K562 (cell line): ENCODE results near the gene RBM19. TPM values are rescaled to one million over a fixed set of nuclear protein-coding genes. Genes with fewer than 3 reads are reported as not detected.

Experiments used
- C11orf30 ChIP-seq: fragments of 450-650 bp; IDR thresholded peaks from 2 replicates; pipeline ENCODE4 v1.6.1; 2016; ENCODE audit warnings: low read depth, mild to moderate bottlenecking
- CTBP1 ChIP-seq: fragments of 450-650 bp; IDR thresholded peaks from 2 replicates; pipeline ENCODE4 v1.6.1; 2016; ENCODE audit warnings: borderline replicate concordance
- ESRRA ChIP-seq: fragments of 450-650 bp; IDR thresholded peaks from 2 replicates; pipeline ENCODE4 v1.6.1; 2014; ENCODE audit warnings: low read depth, mild to moderate bottlenecking, moderate library complexity, borderline replicate concordance
- FOSL1 ChIP-seq: fragments of 200-800 bp; sonication (Bioruptor generic); conservative IDR thresholded peaks from 2 replicates; pipeline ENCODE4 v1.6.1; 2016; ENCODE audit warnings: missing genetic modification characterization, missing compliant biosample characterization
- HDAC1 ChIP-seq, 2 experiments: fragments of 450-650 bp; IDR thresholded peaks; 2 replicates each; pipeline ENCODE4 v1.6.1; 2016 to 2017; ENCODE audit warnings: inconsistent platforms in 1 of 2, mild to moderate bottlenecking in 1 of 2, moderate library complexity in 1 of 2
- HMG20B ChIP-seq: fragments of 250-450 bp; sonication (Bioruptor Pico); IDR thresholded peaks from 2 replicates; pipeline ENCODE4 v1.5.0; 2021; ENCODE audit warnings: mild to moderate bottlenecking
- HMGN3 ChIP-seq: IDR thresholded peaks from 2 replicates; pipeline ENCODE4 v1.6.1; 2011; ENCODE audit warnings: borderline replicate concordance, low read depth, mild to moderate bottlenecking, mixed read lengths, low read length; ENCODE audit not compliant: insufficient read length; ENCODE audit errors: extremely low read depth
- KLF10 ChIP-seq: fragments of 250-450 bp; sonication (Bioruptor Pico); IDR thresholded peaks from 2 replicates; pipeline ENCODE4 v1.6.1; 2021; ENCODE audit warnings: matching md5 sums
- MCM2 ChIP-seq: fragments of 450-650 bp; IDR thresholded peaks from 2 replicates; pipeline ENCODE4 v1.6.1; 2017; ENCODE audit warnings: low read depth, mild to moderate bottlenecking
- PATZ1 ChIP-seq: fragments of 250-450 bp; sonication (Bioruptor Pico); IDR thresholded peaks from 2 replicates; pipeline ENCODE4 v1.5.0; 2020; ENCODE audit warnings: mild to moderate bottlenecking, borderline replicate concordance
- PTBP1 ChIP-seq: fragments of 200-400 bp; formaldehyde crosslinking; IDR thresholded peaks from 2 replicates; pipeline ENCODE4 v1.6.1; 2017; ENCODE audit warnings: low read depth, low read length
- PTRF ChIP-seq: fragments of 450-650 bp; IDR thresholded peaks from 2 replicates; pipeline ENCODE4 v1.6.1; 2016; ENCODE audit warnings: mild to moderate bottlenecking, missing genetic modification characterization, missing compliant biosample characterization
- PYGO2 ChIP-seq: fragments of 450-650 bp; IDR thresholded peaks from 2 replicates; pipeline ENCODE4 v1.6.1; 2016; ENCODE audit warnings: mild to moderate bottlenecking, missing genetic modification characterization, moderate library complexity, missing compliant biosample characterization
- SAP30 ChIP-seq: fragments of 200-600 bp; sonication (generic); IDR thresholded peaks from 2 replicates; pipeline ENCODE4 v1.6.1; 2012; ENCODE audit warnings: borderline replicate concordance, low read depth, mild to moderate bottlenecking, moderate library complexity, low read length, control low read depth, inconsistent platforms; ENCODE audit not compliant: insufficient read depth, poor library complexity, severe bottlenecking
- TCF15 ChIP-seq: fragments of 250-450 bp; sonication (Bioruptor Pico); IDR thresholded peaks from 2 replicates; pipeline ENCODE4 v1.8.0; 2022; ENCODE audit warnings: moderate library complexity, mild to moderate bottlenecking, inconsistent platforms
- TOE1 ChIP-seq, 2 experiments: fragments of 450-650 bp in 1 of 2; sonication (generic) in 1 of 2; formaldehyde crosslinking in 1 of 2; IDR thresholded peaks; 2 replicates each; pipeline versions ENCODE4 v1.7.1 to v1.8.0; 2016 to 2022; ENCODE audit warnings: borderline replicate concordance in 2 of 2, mild to moderate bottlenecking in 2 of 2, antibody characterized with exemption in 1 of 2, inconsistent platforms in 1 of 2, low read depth in 1 of 2, missing genetic modification reagents in 1 of 2, moderate library complexity in 1 of 2
- ZBTB7A ChIP-seq: IDR thresholded peaks from 2 replicates; pipeline ENCODE4 v1.6.1; 2011; ENCODE audit warnings: low read depth, mild to moderate bottlenecking, low read length, moderate library complexity, borderline replicate concordance; ENCODE audit not compliant: control insufficient read depth
- ZNF143 ChIP-seq: sonication (generic); formaldehyde crosslinking; IDR thresholded peaks from 2 replicates; pipeline ENCODE4 v1.9.0; 2022; ENCODE audit warnings: mild to moderate bottlenecking, missing genetic modification reagents
- ZNF217 ChIP-seq: sonication (generic); formaldehyde crosslinking; IDR thresholded peaks from 2 replicates; pipeline ENCODE4 v1.8.0; 2022; ENCODE audit warnings: mild to moderate bottlenecking, missing genetic modification reagents
- ZNF444 ChIP-seq: fragments of 250-450 bp; sonication (Bioruptor Pico); IDR thresholded peaks from 2 replicates; pipeline ENCODE4 v1.4.0; 2020; ENCODE audit warnings: mild to moderate bottlenecking, moderate library complexity
- polyA plus RNA-seq, 8 experiments: library from polyadenylated mRNA; depleted of rRNA in 4 of 8; stranded (reverse) in 5 of 8; unstranded in 3 of 8; fragments of >200 nt; fragmentation: Nextera tagmentation in 2 of 8; fragmentation: Illumina TruSeq in 1 of 8; extraction: Ambion mirVana in 2 of 8; extraction: Trizol in 1 of 8; gene quantifications; 2 replicates each; pipeline versions ENCODE4 v1.2.1 to v1.2.3, GENCODE V29; 2011 to 2014; ENCODE audit warnings: inconsistent platforms in 1 of 8, missing spikeins in 1 of 8
- total RNA-seq, 7 experiments: library from RNA; depleted of rRNA in 6 of 7; stranded (reverse); fragments of >200 nt in 6 of 7; fragmentation: Illumina TruSeq in 2 of 7; extraction: Trizol in 2 of 7; gene quantifications; 2 replicates each; pipeline versions ENCODE4 v1.2.1 to v1.2.3, GENCODE V29; 2011 to 2021; ENCODE audit warnings: low replicate concordance in 1 of 7
- TF ChIP-seq, protein P1 (sequence below): sonication (generic); formaldehyde crosslinking; IDR thresholded peaks from 2 replicates; pipeline ENCODE4 v1.8.1; 2022; ENCODE audit warnings: missing genetic modification reagents
- TF ChIP-seq, protein P2 (sequence below): sonication (generic); formaldehyde crosslinking; IDR thresholded peaks from 2 replicates; pipeline ENCODE4 v1.8.1; 2023; ENCODE audit warnings: mild to moderate bottlenecking, missing genetic modification reagents

The RBM19 gene
- total and polyA plus RNA-seq, 9 of the 15 experiments (the other 6 are each of a cell fraction or from before 2014, with no cell fraction given): 16.0 to 58.4 (median 37.9) TPM

GRCh38 chr12:113794774-113795173 lies 171.4 kb downstream of the RBM19 start (continued):
- TF ChIP-seq, protein P1, sequence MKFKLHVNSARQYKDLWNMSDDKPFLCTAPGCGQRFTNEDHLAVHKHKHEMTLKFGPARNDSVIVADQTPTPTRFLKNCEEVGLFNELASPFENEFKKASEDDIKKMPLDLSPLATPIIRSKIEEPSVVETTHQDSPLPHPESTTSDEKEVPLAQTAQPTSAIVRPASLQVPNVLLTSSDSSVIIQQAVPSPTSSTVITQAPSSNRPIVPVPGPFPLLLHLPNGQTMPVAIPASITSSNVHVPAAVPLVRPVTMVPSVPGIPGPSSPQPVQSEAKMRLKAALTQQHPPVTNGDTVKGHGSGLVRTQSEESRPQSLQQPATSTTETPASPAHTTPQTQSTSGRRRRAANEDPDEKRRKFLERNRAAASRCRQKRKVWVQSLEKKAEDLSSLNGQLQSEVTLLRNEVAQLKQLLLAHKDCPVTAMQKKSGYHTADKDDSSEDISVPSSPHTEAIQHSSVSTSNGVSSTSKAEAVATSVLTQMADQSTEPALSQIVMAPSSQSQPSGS (CRISPR knock-in tag): no peak
- TF ChIP-seq HMGN3 (no peak), ZNF143 (CRISPR knock-in tag) (no peak), FOSL1 (peak; percentile 39; the same call in 1 of the 2 replicates), PTRF (tag) (no peak), ESRRA (peak; percentile 69; the same call in 1 of the 2 replicates), MCM2 (no peak), KLF10 (CRISPR knock-in tag) (no peak), ZBTB7A (peak; percentile 50; the same call in 1 of the 2 replicates), ZNF444 (CRISPR knock-in tag) (peak; percentile 85), TOE1 (IDR thresholded peaks at IDR 0.05; ENCODE audit: borderline replicate concordance) (no peak), TOE1 (CRISPR knock-in tag; IDR thresholded peaks at IDR 0.05; ENCODE audit: borderline replicate concordance, low read depth) (no peak), CTBP1 (0 out of 2 replicates have a peak, but pooled peaks have one; percentile 25), C11orf30 (no peak), HMG20B (no peak), ZNF217 (no peak), HDAC1 (IDR thresholded peaks at IDR 0.05) (peak in 1 of 2 experiments; percentile 71; a peak in 2 of 4 replicates), PYGO2 (tag) (no peak), PATZ1 (no peak), SAP30 (no peak), TCF15 (CRISPR knock-in tag) (no peak), PTBP1 (no peak)
- TF ChIP-seq, protein P2, sequence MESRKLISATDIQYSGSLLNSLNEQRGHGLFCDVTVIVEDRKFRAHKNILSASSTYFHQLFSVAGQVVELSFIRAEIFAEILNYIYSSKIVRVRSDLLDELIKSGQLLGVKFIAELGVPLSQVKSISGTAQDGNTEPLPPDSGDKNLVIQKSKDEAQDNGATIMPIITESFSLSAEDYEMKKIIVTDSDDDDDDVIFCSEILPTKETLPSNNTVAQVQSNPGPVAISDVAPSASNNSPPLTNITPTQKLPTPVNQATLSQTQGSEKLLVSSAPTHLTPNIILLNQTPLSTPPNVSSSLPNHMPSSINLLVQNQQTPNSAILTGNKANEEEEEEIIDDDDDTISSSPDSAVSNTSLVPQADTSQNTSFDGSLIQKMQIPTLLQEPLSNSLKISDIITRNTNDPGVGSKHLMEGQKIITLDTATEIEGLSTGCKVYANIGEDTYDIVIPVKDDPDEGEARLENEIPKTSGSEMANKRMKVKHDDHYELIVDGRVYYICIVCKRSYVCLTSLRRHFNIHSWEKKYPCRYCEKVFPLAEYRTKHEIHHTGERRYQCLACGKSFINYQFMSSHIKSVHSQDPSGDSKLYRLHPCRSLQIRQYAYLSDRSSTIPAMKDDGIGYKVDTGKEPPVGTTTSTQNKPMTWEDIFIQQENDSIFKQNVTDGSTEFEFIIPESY (CRISPR knock-in tag): no peak
